Measurements from ENCODE around the gene TLE6.

The TLE6 gene

DNA sequence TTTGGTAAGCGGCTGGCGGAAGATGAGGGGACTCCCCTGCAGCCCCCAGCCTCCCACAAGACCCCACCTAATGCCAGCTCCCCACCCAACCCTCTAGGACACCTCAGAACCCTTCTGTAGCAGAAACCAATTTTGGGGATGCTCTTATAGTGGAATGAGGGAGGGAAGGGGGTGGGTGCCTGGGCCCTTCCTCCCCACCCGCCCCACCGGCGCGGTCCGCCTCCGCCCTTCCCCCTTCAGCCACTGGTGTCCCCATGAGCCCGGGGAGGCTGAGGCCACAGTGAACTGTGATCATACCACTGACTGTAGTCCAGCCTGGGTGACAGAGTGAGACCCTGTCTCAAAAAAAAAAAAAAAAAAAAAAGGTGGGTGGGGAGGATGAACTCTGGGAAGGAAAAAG, 16.2 kb downstream of the TLE6 start:
- H3K4me1 ChIP-seq (ENCODE audit: control insufficient read depth in 1 of 2, insufficient read depth in 2 of 2, low read length in 2 of 2): no peaks in the 10 kb centered on the region
- no peak overlapping the region for H4K91ac ChIP-seq (ENCODE audit: low read depth, low read length)
- no peaks in the 10 kb centered on the region for H3K36me3 ChIP-seq (ENCODE audit: control insufficient read depth in 1 of 2, insufficient read depth in 2 of 2, low read length in 2 of 2)
- H3K9ac ChIP-seq (ENCODE audit: low read length): no peak overlapping the region
- H4K12ac ChIP-seq (ENCODE audit: low read depth, low read length): no peak overlapping the region
- no peak overlapping the region for H3K14ac ChIP-seq (ENCODE audit: low read length)
- no peak overlapping the region for H2BK12ac ChIP-seq (ENCODE audit: low read length)
- H4K8ac ChIP-seq (ENCODE audit: low read depth, low read length): no peak overlapping the region
- H2BK120ac ChIP-seq (ENCODE audit: insufficient read depth, low read length, poor library complexity): no peak overlapping the region
- no peak overlapping the region for H3K4ac ChIP-seq (ENCODE audit: low read depth, low read length)
- H3K23ac ChIP-seq (ENCODE audit: low read length): no peak overlapping the region
- no peak for DNase-seq
- H3K4me2 ChIP-seq (ENCODE audit: low read length): no peak overlapping the region
- no peak overlapping the region for H3K4me3 ChIP-seq (ENCODE audit: low read depth, low read length)
- H2BK5ac ChIP-seq (ENCODE audit: low read depth, low read length, poor library complexity): no peak overlapping the region
- H3K27me3 ChIP-seq (ENCODE audit: insufficient read depth, low read length): no peaks in the 10 kb centered on the region
- no peak overlapping the region for H3K27ac ChIP-seq (ENCODE audit: low read depth, low read length)
- no peak overlapping the region for H2AFZ ChIP-seq (ENCODE audit: insufficient read depth, low read length, poor library complexity)
- WGBS (ENCODE audit: extremely low coverage, insufficient coverage, insufficient read length): no CpG with 5 or more reads among the region's 9 CpGs
- H3K79me1 ChIP-seq (ENCODE audit: low read length): no peaks in the 10 kb centered on the region
- H2AK5ac ChIP-seq (ENCODE audit: low read length): no peak overlapping the region
- no peak overlapping the region for H3K18ac ChIP-seq (ENCODE audit: low read length)
- peaks cover 2% of the 10 kb centered on the region for H3K9me3 ChIP-seq (ENCODE audit: insufficient read depth, low read depth, low read length)
- H3K79me2 ChIP-seq (ENCODE audit: control insufficient read depth, insufficient read depth, low read length, poor library complexity): no peaks in the 10 kb centered on the region

DNA sequence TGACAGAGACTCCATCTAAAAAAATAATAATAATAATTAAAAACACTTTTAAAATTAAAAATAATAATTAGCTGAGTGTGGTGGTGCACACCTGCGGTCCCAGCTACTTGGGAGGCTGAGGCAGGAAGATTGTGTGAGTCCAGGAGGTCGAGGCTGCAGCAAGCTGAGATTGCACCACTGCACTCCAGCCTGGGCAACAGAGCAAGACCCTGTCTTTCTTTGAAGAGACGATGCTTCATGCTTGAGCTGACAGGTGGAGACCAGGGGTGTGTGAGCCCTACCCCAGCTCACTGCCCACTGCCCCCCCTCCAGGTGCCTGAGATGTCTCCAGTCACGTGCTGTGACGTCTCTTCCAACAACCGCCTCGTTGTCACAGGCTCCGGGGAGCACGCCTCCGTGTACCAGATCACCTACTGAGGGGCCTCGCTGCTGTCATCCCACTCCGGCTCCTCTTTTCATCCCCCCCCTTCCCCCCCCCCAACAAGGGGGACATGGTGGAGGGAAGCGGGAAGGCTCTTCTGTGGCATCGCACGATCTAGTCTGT, 17.3 kb downstream of the TLE6 start:
- Histone ChIP-seq H2AK5ac (ENCODE audit: low read length) (no peak overlapping the region), H3K4me1 (ENCODE audit: control insufficient read depth in 1 of 2, insufficient read depth in 2 of 2, low read length in 2 of 2) (no peaks in the 10 kb centered on the region), H3K27me3 (ENCODE audit: insufficient read depth, low read length) (no peaks in the 10 kb centered on the region), H3K14ac (ENCODE audit: low read length) (no peak overlapping the region), H3K79me1 (ENCODE audit: low read length) (no peaks in the 10 kb centered on the region), H3K4me3 (ENCODE audit: low read depth, low read length) (no peak overlapping the region), H4K12ac (ENCODE audit: low read depth, low read length) (no peak overlapping the region), H4K8ac (ENCODE audit: low read depth, low read length) (no peak overlapping the region), H2BK5ac (ENCODE audit: low read depth, low read length, poor library complexity) (no peak overlapping the region), H3K4ac (ENCODE audit: low read depth, low read length) (no peak overlapping the region), H3K79me2 (ENCODE audit: control insufficient read depth, insufficient read depth, low read length, poor library complexity) (no peaks in the 10 kb centered on the region), H3K9me3 (ENCODE audit: insufficient read depth, low read depth, low read length) (peaks cover 2% of the 10 kb centered on the region), H2BK12ac (ENCODE audit: low read length) (no peak overlapping the region), H2AFZ (ENCODE audit: insufficient read depth, low read length, poor library complexity) (no peak overlapping the region), H3K23ac (ENCODE audit: low read length) (no peak overlapping the region), H3K36me3 (ENCODE audit: control insufficient read depth in 1 of 2, insufficient read depth in 2 of 2, low read length in 2 of 2) (no peaks in the 10 kb centered on the region), H3K9ac (ENCODE audit: low read length) (no peak overlapping the region), H2BK120ac (ENCODE audit: insufficient read depth, low read length, poor library complexity) (no peak overlapping the region), H3K4me2 (ENCODE audit: low read length) (no peak overlapping the region), H3K27ac (ENCODE audit: low read depth, low read length) (no peak overlapping the region), H4K91ac (ENCODE audit: low read depth, low read length) (no peak overlapping the region), H3K18ac (ENCODE audit: low read length) (no peak overlapping the region)
- WGBS (ENCODE audit: extremely low coverage, insufficient coverage, insufficient read length): no CpG with 5 or more reads among the region's 15 CpGs
- no peak for DNase-seq

DNA sequence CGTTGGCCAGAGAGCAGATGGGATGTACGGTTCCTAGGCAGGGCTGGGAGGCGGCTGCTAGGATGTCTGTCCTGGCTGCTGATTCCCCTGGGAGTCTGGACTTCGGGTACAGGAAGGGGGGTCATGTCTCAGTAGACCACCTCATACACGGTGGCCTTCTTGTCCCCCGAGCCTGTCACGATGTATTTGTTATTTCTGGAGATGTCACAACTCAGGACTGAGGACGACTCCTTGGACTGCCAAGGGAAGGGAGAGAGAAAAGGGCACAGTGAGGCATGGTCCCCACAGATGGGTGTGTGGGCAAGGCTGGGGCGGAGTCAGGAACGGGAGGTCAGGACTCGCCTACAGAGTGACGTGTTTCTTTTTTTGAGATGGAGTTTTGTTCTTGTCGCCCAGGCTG, 20.4 kb downstream of the TLE6 start:
- H2AFZ ChIP-seq (ENCODE audit: insufficient read depth, low read length, poor library complexity): no peak overlapping the region
- H3K27ac ChIP-seq (ENCODE audit: low read depth, low read length): no peak overlapping the region
- WGBS (ENCODE audit: extremely low coverage, insufficient coverage, insufficient read length): no CpG with 5 or more reads among the region's 13 CpGs
- no peaks in the 10 kb centered on the region for H3K27me3 ChIP-seq (ENCODE audit: insufficient read depth, low read length)
- no peaks in the 10 kb centered on the region for H3K4me1 ChIP-seq (ENCODE audit: control insufficient read depth in 1 of 2, insufficient read depth in 2 of 2, low read length in 2 of 2)
- no peak overlapping the region for H3K4me2 ChIP-seq (ENCODE audit: low read length)
- H2AK5ac ChIP-seq (ENCODE audit: low read length): no peak overlapping the region
- no peak overlapping the region for H3K9ac ChIP-seq (ENCODE audit: low read length)
- H4K91ac ChIP-seq (ENCODE audit: low read depth, low read length): no peak overlapping the region
- H2BK120ac ChIP-seq (ENCODE audit: insufficient read depth, low read length, poor library complexity): no peak overlapping the region
- H3K36me3 ChIP-seq (ENCODE audit: control insufficient read depth in 1 of 2, insufficient read depth in 2 of 2, low read length in 2 of 2): no peaks in the 10 kb centered on the region
- no peak overlapping the region for H2BK5ac ChIP-seq (ENCODE audit: low read depth, low read length, poor library complexity)
- H3K14ac ChIP-seq (ENCODE audit: low read length): no peak overlapping the region
- no peaks in the 10 kb centered on the region for H3K79me2 ChIP-seq (ENCODE audit: control insufficient read depth, insufficient read depth, low read length, poor library complexity)
- no peak overlapping the region for H4K12ac ChIP-seq (ENCODE audit: low read depth, low read length)
- H3K18ac ChIP-seq (ENCODE audit: low read length): no peak overlapping the region
- H3K4me3 ChIP-seq (ENCODE audit: low read depth, low read length): no peak overlapping the region
- DNase-seq: peak in 1 of 2 donors; percentile 33
- peaks cover 2% of the 10 kb centered on the region for H3K9me3 ChIP-seq (ENCODE audit: insufficient read depth, low read depth, low read length)
- no peak overlapping the region for H3K4ac ChIP-seq (ENCODE audit: low read depth, low read length)
- no peak overlapping the region for H3K23ac ChIP-seq (ENCODE audit: low read length)
- no peak overlapping the region for H2BK12ac ChIP-seq (ENCODE audit: low read length)
- H3K79me1 ChIP-seq (ENCODE audit: low read length): no peaks in the 10 kb centered on the region
- H4K8ac ChIP-seq (ENCODE audit: low read depth, low read length): no peak overlapping the region

DNA sequence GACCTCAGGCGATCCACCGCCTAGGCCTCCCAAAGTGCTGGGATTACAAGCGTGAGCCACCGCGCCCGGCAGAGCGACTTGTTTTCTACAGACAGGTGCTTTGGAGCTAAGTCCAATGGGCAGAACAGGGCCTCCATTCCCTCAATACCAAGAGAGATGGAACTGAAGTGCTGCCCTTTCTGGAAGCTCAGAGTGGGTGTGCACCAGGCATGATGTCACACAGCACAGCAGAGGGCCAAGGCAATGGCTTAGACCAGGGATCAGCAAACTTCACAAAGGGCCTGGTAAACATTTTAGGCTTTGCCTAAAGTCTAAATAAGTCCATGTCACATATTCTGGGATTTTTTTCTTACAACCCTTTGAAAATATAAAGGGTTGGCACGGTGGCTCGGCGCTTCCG, 21.3 kb downstream of the TLE6 start:
- Histone ChIP-seq H3K27ac (ENCODE audit: low read depth, low read length) (no peak overlapping the region), H3K9ac (ENCODE audit: low read length) (no peak overlapping the region), H2BK5ac (ENCODE audit: low read depth, low read length, poor library complexity) (no peak overlapping the region), H2AFZ (ENCODE audit: insufficient read depth, low read length, poor library complexity) (no peak overlapping the region), H3K4me3 (ENCODE audit: low read depth, low read length) (no peak overlapping the region), H2BK120ac (ENCODE audit: insufficient read depth, low read length, poor library complexity) (no peak overlapping the region), H3K4me1 (ENCODE audit: control insufficient read depth in 1 of 2, insufficient read depth in 2 of 2, low read length in 2 of 2) (no peaks in the 10 kb centered on the region), H3K36me3 (ENCODE audit: control insufficient read depth in 1 of 2, insufficient read depth in 2 of 2, low read length in 2 of 2) (no peaks in the 10 kb centered on the region), H3K79me2 (ENCODE audit: control insufficient read depth, insufficient read depth, low read length, poor library complexity) (no peaks in the 10 kb centered on the region), H2AK5ac (ENCODE audit: low read length) (no peak overlapping the region), H3K9me3 (ENCODE audit: insufficient read depth, low read depth, low read length) (peaks cover 2% of the 10 kb centered on the region), H4K8ac (ENCODE audit: low read depth, low read length) (no peak overlapping the region), H3K27me3 (ENCODE audit: insufficient read depth, low read length) (no peaks in the 10 kb centered on the region), H3K18ac (ENCODE audit: low read length) (no peak overlapping the region), H3K79me1 (ENCODE audit: low read length) (no peaks in the 10 kb centered on the region), H3K4ac (ENCODE audit: low read depth, low read length) (no peak overlapping the region), H4K12ac (ENCODE audit: low read depth, low read length) (no peak overlapping the region), H4K91ac (ENCODE audit: low read depth, low read length) (no peak overlapping the region), H3K14ac (ENCODE audit: low read length) (no peak overlapping the region), H3K4me2 (ENCODE audit: low read length) (no peak overlapping the region), H2BK12ac (ENCODE audit: low read length) (no peak overlapping the region), H3K23ac (ENCODE audit: low read length) (no peak overlapping the region)
- no CpG with 5 or more reads among the region's 11 CpGs for WGBS (ENCODE audit: extremely low coverage, insufficient coverage, insufficient read length)
- peak in 1 of 2 donors; percentile 16 for DNase-seq

All from trophoblast cell (in vitro differentiated cells and primary cell).